ENCODE measurements around the gene MKI67.

GRCh38 chr10:128105383-128105782 lies 20.8 kb downstream of the MKI67 start:
- no peak for TF ChIP-seq CTCF (IDR thresholded peaks at IDR 0.05)
- TF ChIP-seq PHF8 (IDR thresholded peaks at IDR 0.05; ENCODE audit: borderline replicate concordance, low read depth) = no peak
- no peak for TF ChIP-seq MAFK (IDR thresholded peaks at IDR 0.05; ENCODE audit: partially characterized antibody)
- TF ChIP-seq MAX (IDR thresholded peaks at IDR 0.05) = no peak
- TF ChIP-seq EP300 (IDR thresholded peaks at IDR 0.05) = no peak
- no peak for TF ChIP-seq EHMT2 (IDR thresholded peaks at IDR 0.05; ENCODE audit: low read depth)
- no peak for TF ChIP-seq USF2 (IDR thresholded peaks at IDR 0.05)
- no peak for TF ChIP-seq SMC3 (IDR thresholded peaks at IDR 0.05)
- no peak for TF ChIP-seq ELK1 (IDR thresholded peaks at IDR 0.05; ENCODE audit: low read depth, low read length)
